ENCODE results near the gene KAZN.
A peak's percentile ranks its signal among the peaks of the same experiment; 100 is the strongest.

KAZN gene

GRCh38 chr1:14739082-14739832 is 140.8 kb downstream of the KAZN start:
- H3K4me3 ChIP-seq (ENCODE audit: low read length), result no peak overlapping the region
- TF ChIP-seq, protein P1, sequence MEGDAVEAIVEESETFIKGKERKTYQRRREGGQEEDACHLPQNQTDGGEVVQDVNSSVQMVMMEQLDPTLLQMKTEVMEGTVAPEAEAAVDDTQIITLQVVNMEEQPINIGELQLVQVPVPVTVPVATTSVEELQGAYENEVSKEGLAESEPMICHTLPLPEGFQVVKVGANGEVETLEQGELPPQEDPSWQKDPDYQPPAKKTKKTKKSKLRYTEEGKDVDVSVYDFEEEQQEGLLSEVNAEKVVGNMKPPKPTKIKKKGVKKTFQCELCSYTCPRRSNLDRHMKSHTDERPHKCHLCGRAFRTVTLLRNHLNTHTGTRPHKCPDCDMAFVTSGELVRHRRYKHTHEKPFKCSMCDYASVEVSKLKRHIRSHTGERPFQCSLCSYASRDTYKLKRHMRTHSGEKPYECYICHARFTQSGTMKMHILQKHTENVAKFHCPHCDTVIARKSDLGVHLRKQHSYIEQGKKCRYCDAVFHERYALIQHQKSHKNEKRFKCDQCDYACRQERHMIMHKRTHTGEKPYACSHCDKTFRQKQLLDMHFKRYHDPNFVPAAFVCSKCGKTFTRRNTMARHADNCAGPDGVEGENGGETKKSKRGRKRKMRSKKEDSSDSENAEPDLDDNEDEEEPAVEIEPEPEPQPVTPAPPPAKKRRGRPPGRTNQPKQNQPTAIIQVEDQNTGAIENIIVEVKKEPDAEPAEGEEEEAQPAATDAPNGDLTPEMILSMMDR (conservative IDR thresholded peaks at IDR 0.05; ENCODE audit: low read length), result no peak
- DNase-seq (ENCODE audit: low read depth), result no peak

- DNase-seq (ENCODE audit: low read depth), result no peak
- no peak overlapping the region for H3K4me3 ChIP-seq (ENCODE audit: low read length)
- TF ChIP-seq, protein P1 (conservative IDR thresholded peaks at IDR 0.05; ENCODE audit: low read length), result no peak
Observed at GRCh38 chr1:14740016-14740415, 141.5 kb downstream of the KAZN start.

- no peak for DNase-seq (ENCODE audit: low read depth)
Observed at GRCh38 chr1:14741082-14741481, 142.6 kb downstream of the KAZN start.

DNA sequence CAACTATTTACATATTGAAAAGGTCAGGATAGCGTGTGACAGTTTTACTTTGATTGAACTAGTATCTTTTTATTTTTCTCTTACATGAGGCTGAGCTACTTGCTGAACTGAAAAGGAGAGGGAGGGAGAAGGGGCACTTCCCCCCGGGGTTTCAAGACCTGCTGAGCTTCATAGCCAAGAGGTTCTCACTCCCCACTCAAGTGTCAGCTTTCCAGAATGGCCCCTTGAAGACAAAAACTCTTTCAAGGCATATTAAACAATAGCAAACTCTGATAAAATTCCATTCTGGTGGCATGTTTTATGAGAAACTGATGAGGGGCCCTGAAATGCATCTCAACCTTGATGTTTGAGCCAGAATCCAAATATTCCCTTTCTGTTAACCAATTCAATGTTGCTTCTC is 143.0 kb downstream of the KAZN start:
- DNase-seq (ENCODE audit: low read depth), result no peak
- H3K4me3 ChIP-seq (ENCODE audit: low read length), result no peak overlapping the region

More at GRCh38 chr1:14741082-14741481, 142.6 kb downstream of the KAZN start:
- TF ChIP-seq, protein P1 (conservative IDR thresholded peaks at IDR 0.05; ENCODE audit: low read length), result no peak
- H3K4me3 ChIP-seq (ENCODE audit: low read length), result no peak overlapping the region

GRCh38 chr1:14742181-14742980 is 143.9 kb downstream of the KAZN start:
- peak; percentile 98 for DNase-seq (ENCODE audit: low read depth)
- no peak overlapping the region for H3K4me3 ChIP-seq (ENCODE audit: low read length)
- TF ChIP-seq, protein P1 (conservative IDR thresholded peaks at IDR 0.05; ENCODE audit: low read length), result no peak

More for the DNA sequence above, 143.0 kb downstream of the KAZN start:
- TF ChIP-seq, protein P1 (conservative IDR thresholded peaks at IDR 0.05; ENCODE audit: low read length), result no peak

GRCh38 chr1:14743368-14743767 is 144.9 kb downstream of the KAZN start:
- TF ChIP-seq, protein P1 (conservative IDR thresholded peaks at IDR 0.05; ENCODE audit: low read length), result no peak
- DNase-seq (ENCODE audit: low read depth), result no peak

More at GRCh38 chr1:14743368-14743767, 144.9 kb downstream of the KAZN start:
- no peak overlapping the region for H3K4me3 ChIP-seq (ENCODE audit: low read length)
